Endothelial cell of umbilical vein (primary cell): Measurements from ENCODE around the gene CLIC1. TPM values are rescaled to one million over a fixed set of nuclear protein-coding genes. Genes with fewer than 3 reads are reported as not detected.

Experiments
- BruUV-seq: library from RNA; stranded (reverse); fragments of 400-500 nt; replicated peaks from 2 replicates; lab custom pipeline; 2021; lab: Mats Ljungman, UMichigan
- CTCF ChIA-PET: fragments of 300-600, 350-600 bp; sonication (Branson Sonifier 250); formaldehyde crosslinking; loops from one replicate; lab custom pipeline; 2021; ENCODE audit warnings: antibody characterized with exemption, inconsistent platforms; lab: Charles Lee
- POLR2A ChIA-PET: fragments of 300-600, 350-600 bp; sonication (Branson Sonifier 250); formaldehyde crosslinking; loops from one replicate; lab custom pipeline; 2021; ENCODE audit warnings: antibody characterized with exemption, inconsistent platforms; lab: Charles Lee
- DNase-seq: peaks from one replicate; pipeline ENCODE4 v3.0.0-alpha.2; 2011; ENCODE audit warnings: low read depth, low spot score
- FAIRE-seq: peaks from 2 replicates; lab custom pipeline; 2011; peaks lifted over from hg19 to GRCh38; lab: Jason Lieb, UNC
- H2AFZ ChIP-seq: 2 replicates; pipeline ENCODE4 v1.6.0; 2012; ENCODE audit warnings: low read depth, low read length, control low read depth, inconsistent platforms
- H3K27ac ChIP-seq: 2 replicates; pipeline ENCODE4 v1.5.1; 2011; ENCODE audit warnings: low read depth, mild to moderate bottlenecking, control low read depth, low read length, moderate library complexity; ENCODE audit not compliant: insufficient read depth
- H3K27me3 ChIP-seq, 2 experiments: 2 replicates each; pipeline versions ENCODE4 v1.6.0 to v1.6.1; 2011; ENCODE audit warnings: low read length in 2 of 2, mixed read lengths in 1 of 2; ENCODE audit not compliant: control insufficient read depth in 2 of 2, insufficient read depth in 2 of 2
- H3K36me3 ChIP-seq, 2 experiments: 2 replicates in 1 of 2; 3 replicates in 1 of 2; pipeline ENCODE4 v1.5.1; 2011; ENCODE audit warnings: low read length in 2 of 2, mild to moderate bottlenecking in 1 of 2, moderate library complexity in 1 of 2; ENCODE audit not compliant: control insufficient read depth in 2 of 2, insufficient read depth in 2 of 2; ENCODE audit errors: extremely low read depth in 1 of 2
- H3K4me1 ChIP-seq: 3 replicates; pipeline ENCODE4 v1.5.1; 2011; ENCODE audit warnings: mild to moderate bottlenecking, low read length; ENCODE audit not compliant: control insufficient read depth, insufficient read depth; ENCODE audit errors: extremely low read depth
- H3K4me2 ChIP-seq: 2 replicates; pipeline ENCODE4 v1.6.1; 2011; ENCODE audit warnings: low read length, control low read depth, mixed read lengths; ENCODE audit not compliant: insufficient read depth
- H3K4me3 ChIP-seq, 3 experiments: fragments of 200-600 bp in 1 of 3; sonication (generic), shearing (Covaris generic) in 1 of 3; replicated peaks in 1 of 3; 2 replicates each; pipeline ENCODE4 v1.5.1; 2011 to 2016; ENCODE audit warnings: control low read depth in 3 of 3, low read length in 3 of 3, mild to moderate bottlenecking in 2 of 3, inconsistent platforms in 1 of 3, low read depth in 1 of 3, moderate library complexity in 1 of 3; ENCODE audit not compliant: insufficient read depth in 1 of 3
- H3K79me2 ChIP-seq: 2 replicates; pipeline ENCODE4 v1.6.0; 2012; ENCODE audit warnings: low read length, inconsistent platforms; ENCODE audit not compliant: control insufficient read depth, insufficient read depth
- H3K9ac ChIP-seq: replicated peaks from 2 replicates; pipeline ENCODE3; 2011; ENCODE audit warnings: low read length, control low read depth; ENCODE audit not compliant: insufficient read depth; ENCODE audit errors: extremely low read depth
- H3K9me1 ChIP-seq: replicated peaks from 3 replicates; pipeline ENCODE4 v1.6.0; 2011; ENCODE audit warnings: mild to moderate bottlenecking, low read length; ENCODE audit not compliant: control insufficient read depth, insufficient read depth; ENCODE audit errors: extremely low read depth
- H3K9me3 ChIP-seq: replicated peaks from 2 replicates; pipeline ENCODE4 v1.5.1; 2012; ENCODE audit warnings: low read length, inconsistent platforms; ENCODE audit not compliant: control insufficient read depth, insufficient read depth
- H4K20me1 ChIP-seq: replicated peaks from 2 replicates; pipeline ENCODE3; 2011; ENCODE audit warnings: mild to moderate bottlenecking, low read length; ENCODE audit not compliant: control insufficient read depth, insufficient read depth; ENCODE audit errors: extremely low read depth
- MYC ChIP-seq: IDR thresholded peaks from one replicate; pipeline ENCODE4 v1.6.1; 2011; ENCODE audit warnings: mild to moderate bottlenecking, low read depth, low read length
- dilution Hi-C: fragments of 300-500 bp; cut with MboI; formaldehyde crosslinking; loops from one replicate; pipeline ENCODE4 v1.15.0; 2019; ENCODE audit warnings: low sequenced_read_pairs; ENCODE audit not compliant: extremely low pct_ligation_motif_present
- intact Hi-C: fragments of 100-400 bp; cut with micrococcal nuclease; formaldehyde crosslinking; loops from one replicate; pipeline ENCODE4 v1.10.0; 2022
- polyA plus RNA-seq, 4 experiments: library from polyadenylated mRNA; depleted of rRNA in 3 of 4; stranded (reverse) in 3 of 4; unstranded in 1 of 4; fragments of >200 nt; gene quantifications; 2 replicates each; pipeline versions ENCODE4 v1.2.1 to v1.2.3, GENCODE V29; 2011 to 2012; ENCODE audit warnings: missing spikeins in 1 of 4
- total RNA-seq: library from RNA; stranded (reverse); gene quantifications from 2 replicates; pipeline ENCODE4 v1.2.3, GENCODE V29; 2021
- TF ChIP-seq, protein P1 (sequence below), 2 donors: IDR thresholded peaks; 1 replicate in 1 of 2; 2 replicates in 1 of 2; pipeline ENCODE4 v1.5.1; 2011; ENCODE audit warnings: low read length in 2 of 2, mild to moderate bottlenecking in 2 of 2, moderate library complexity in 2 of 2, control low read depth in 1 of 2, inconsistent platforms in 1 of 2, low read depth in 1 of 2; ENCODE audit not compliant: insufficient read depth in 1 of 2; ENCODE audit errors: extremely low read depth in 1 of 2

The CLIC1 gene
- total and polyA plus RNA-seq, 2 donors (not counting 3 experiments of a cell fraction or from before 2014, with no cell fraction given): 543 to 578 TPM

DNA sequence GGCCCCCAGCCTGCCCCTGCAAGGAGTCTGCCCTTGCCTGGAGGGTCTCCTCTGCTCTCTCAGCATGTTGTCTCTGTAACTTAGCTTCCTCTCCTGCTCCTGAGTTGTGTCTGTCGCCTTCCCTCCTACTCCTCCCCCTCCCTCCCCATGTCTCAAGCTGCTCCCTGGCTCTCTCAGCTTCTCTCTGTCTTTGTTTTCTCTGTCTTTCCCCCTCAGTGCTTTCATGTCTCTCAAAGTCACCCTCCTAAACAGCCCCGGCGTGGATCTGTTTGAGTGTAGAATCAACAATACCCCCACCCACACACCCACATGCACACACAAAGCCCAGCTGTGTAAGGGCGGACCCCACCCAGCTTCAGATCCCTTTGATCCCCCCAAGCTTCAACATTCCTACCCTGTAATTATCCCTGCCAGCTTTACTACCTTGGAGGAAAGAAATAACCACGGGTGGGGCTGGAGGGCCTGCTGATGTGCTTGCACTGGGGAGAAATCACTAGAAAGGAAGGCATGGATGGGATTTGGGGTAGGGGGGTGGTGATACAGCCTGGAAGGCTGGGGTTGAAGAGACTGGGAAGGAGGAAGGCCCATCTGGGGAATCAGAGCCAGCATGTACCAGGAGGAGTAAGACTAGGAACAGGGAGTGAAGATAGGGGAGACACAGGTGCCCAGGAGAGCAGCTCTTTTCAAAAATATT, 22.2 kb downstream of the CLIC1 start:
- no peaks in the 10 kb centered on the region for H3K36me3 ChIP-seq
- CTCF ChIA-PET: interaction anchor here (1.3 to 3.0 kb wide), 6 partner anchors 9 to 116 kb away, joined by 3 to 9 read pairs (median 5); partner anchors contain the start of genes ABHD16A and MPIG6B
- POLR2A ChIA-PET: interaction anchor here (0.7 to 2.0 kb wide), 2 partner anchors 10 to 11 kb away, joined by 3 to 10 read pairs; partner anchors contain the start of gene ABHD16A
- H3K4me1 ChIP-seq: peaks cover 8% of the 10 kb centered on the region
- dilution Hi-C loops: no loop called here
- no peaks in the 10 kb centered on the region for H3K27me3 ChIP-seq
- no peak overlapping the region for H3K4me3 ChIP-seq
- H4K20me1 ChIP-seq: no peaks in the 10 kb centered on the region
- H3K4me2 ChIP-seq: no peak overlapping the region
- no TSS peak for BruUV-seq
- no peak overlapping the region for H2AFZ ChIP-seq
- H3K9me1 ChIP-seq: no peaks in the 10 kb centered on the region
- FAIRE-seq (no peak), DNase-seq (no peak)
- TF ChIP-seq, protein P1, sequence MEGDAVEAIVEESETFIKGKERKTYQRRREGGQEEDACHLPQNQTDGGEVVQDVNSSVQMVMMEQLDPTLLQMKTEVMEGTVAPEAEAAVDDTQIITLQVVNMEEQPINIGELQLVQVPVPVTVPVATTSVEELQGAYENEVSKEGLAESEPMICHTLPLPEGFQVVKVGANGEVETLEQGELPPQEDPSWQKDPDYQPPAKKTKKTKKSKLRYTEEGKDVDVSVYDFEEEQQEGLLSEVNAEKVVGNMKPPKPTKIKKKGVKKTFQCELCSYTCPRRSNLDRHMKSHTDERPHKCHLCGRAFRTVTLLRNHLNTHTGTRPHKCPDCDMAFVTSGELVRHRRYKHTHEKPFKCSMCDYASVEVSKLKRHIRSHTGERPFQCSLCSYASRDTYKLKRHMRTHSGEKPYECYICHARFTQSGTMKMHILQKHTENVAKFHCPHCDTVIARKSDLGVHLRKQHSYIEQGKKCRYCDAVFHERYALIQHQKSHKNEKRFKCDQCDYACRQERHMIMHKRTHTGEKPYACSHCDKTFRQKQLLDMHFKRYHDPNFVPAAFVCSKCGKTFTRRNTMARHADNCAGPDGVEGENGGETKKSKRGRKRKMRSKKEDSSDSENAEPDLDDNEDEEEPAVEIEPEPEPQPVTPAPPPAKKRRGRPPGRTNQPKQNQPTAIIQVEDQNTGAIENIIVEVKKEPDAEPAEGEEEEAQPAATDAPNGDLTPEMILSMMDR (IDR thresholded peaks at IDR 0.05; ENCODE audit: extremely low read depth in 1 of 2, insufficient read depth in 1 of 2, low read depth in 1 of 2, low read length in 2 of 2): no peak
- no peak overlapping the region for H3K9ac ChIP-seq
- H3K79me2 ChIP-seq: no peaks in the 10 kb centered on the region
- intact Hi-C loops: no loop called here
- no peak overlapping the region for H3K27ac ChIP-seq
- H3K9me3 ChIP-seq: no peaks in the 10 kb centered on the region

DNA sequence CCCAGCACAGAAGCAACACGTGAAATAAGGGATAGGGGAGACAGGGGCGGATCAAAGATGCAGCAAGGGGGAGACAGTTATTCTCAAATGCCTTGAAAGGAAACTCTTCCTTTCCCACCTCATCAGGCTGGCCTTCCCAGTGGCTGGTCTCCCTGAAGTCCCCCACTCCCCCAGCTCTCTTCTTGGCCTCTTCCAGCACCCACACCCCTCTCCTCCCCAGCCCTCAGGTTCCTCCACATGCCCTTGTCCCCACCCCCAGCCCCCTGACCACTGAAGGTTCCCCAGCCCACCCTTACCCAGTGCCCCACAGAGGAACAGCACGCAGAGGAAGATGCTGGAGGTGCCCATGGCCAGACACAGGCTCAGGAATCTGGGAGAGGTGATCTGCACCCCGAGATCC, 22.9 kb downstream of the CLIC1 start:
- H3K27me3 ChIP-seq: no peaks in the 10 kb centered on the region
- no peak overlapping the region for H3K9ac ChIP-seq
- H3K9me3 ChIP-seq: no peaks in the 10 kb centered on the region
- BruUV-seq: no TSS peak
- ChIA-PET CTCF (interaction anchor here (1.3 to 3.0 kb wide), 5 partner anchors 9 to 117 kb away, joined by 3 to 9 read pairs (median 4); partner anchors contain the start of genes ABHD16A and MPIG6B), POLR2A (no interaction called here)
- H3K4me2 ChIP-seq: no peak overlapping the region
- H3K79me2 ChIP-seq: no peaks in the 10 kb centered on the region
- DNase-seq: no peak
- FAIRE-seq: no peak
- H3K36me3 ChIP-seq: no peaks in the 10 kb centered on the region
- dilution Hi-C loops: no loop called here
- no peak overlapping the region for H2AFZ ChIP-seq
- H4K20me1 ChIP-seq: no peaks in the 10 kb centered on the region
- H3K4me1 ChIP-seq: peaks cover 8% of the 10 kb centered on the region
- no peak overlapping the region for H3K4me3 ChIP-seq
- TF ChIP-seq MYC: no peak
- TF ChIP-seq, protein P1 (IDR thresholded peaks at IDR 0.05; ENCODE audit: extremely low read depth in 1 of 2, insufficient read depth in 1 of 2, low read depth in 1 of 2, low read length in 2 of 2): no peak
- H3K9me1 ChIP-seq: no peaks in the 10 kb centered on the region
- intact Hi-C loops: no loop called here
- no peak overlapping the region for H3K27ac ChIP-seq
